Heart left ventricle (tissue), 16 donors: ENCODE results near the gene HMG20B. TPM values are rescaled to one million over a fixed set of nuclear protein-coding genes. Genes with fewer than 3 reads are reported as not detected.
A peak's percentile ranks its signal among the peaks of the same experiment; 100 is the strongest.

ENCODE experiments used
- ATAC-seq, 4 donors: fragments of 200-7000 bp; cut with Tn5 transposase; one replicate each; pipeline ENCODE4 v1.9.1; 2020 to 2022; ENCODE audit warnings: moderate library complexity in 4 of 4, mild to moderate bottlenecking in 3 of 4, moderate number of reproducible peaks in 1 of 4
- DNase-seq, 5 donors: peaks; one replicate each; pipeline ENCODE4 v3.0.0-alpha.2; 2020
- H3K27ac ChIP-seq, 12 donors: fragments of 200-600 bp; sonication (generic) in 4 of 12; one replicate each; pipeline versions ENCODE4 v1.5.0 to v1.8.0; 2016 to 2022; ENCODE audit warnings: mild to moderate bottlenecking in 2 of 12
- H3K27me3 ChIP-seq, 9 donors: fragments of 200-600 bp; sonication (generic) in 2 of 9; one replicate each; pipeline versions ENCODE4 v1.5.1 to v1.8.0; 2016 to 2022; ENCODE audit warnings: mild to moderate bottlenecking in 3 of 9
- H3K36me3 ChIP-seq, 9 donors: fragments of 200-600 bp; sonication (generic) in 2 of 9; one replicate each; pipeline versions ENCODE4 v1.5.0 to v1.8.0; 2018 to 2022; ENCODE audit warnings: mild to moderate bottlenecking in 2 of 9
- H3K4me1 ChIP-seq, 12 donors: fragments of 200-600 bp; sonication (generic) in 4 of 12; one replicate each; pipeline versions ENCODE4 v1.5.0 to v1.8.0; 2016 to 2022; ENCODE audit warnings: mild to moderate bottlenecking in 3 of 12
- H3K4me3 ChIP-seq, 12 donors: fragments of 200-600 bp; sonication (generic) in 4 of 12; one replicate each; pipeline versions ENCODE4 v1.5.0 to v1.8.0; 2017 to 2022; ENCODE audit warnings: mild to moderate bottlenecking in 9 of 12, moderate library complexity in 4 of 12
- H3K9me3 ChIP-seq, 12 donors: fragments of 200-600 bp; sonication (generic) in 4 of 12; one replicate each; pipeline versions ENCODE4 v1.5.0 to v1.8.0; 2016 to 2022; ENCODE audit warnings: mild to moderate bottlenecking in 1 of 12
- POLR2A ChIP-seq, 2 donors: fragments of 450-650 bp; IDR thresholded peaks; one replicate each; pipeline ENCODE4 v1.6.1; 2017; ENCODE audit warnings: antibody characterized with exemption in 2 of 2, mild to moderate bottlenecking in 2 of 2, moderate library complexity in 2 of 2
- WGBS, 4 donors: extraction: QIAGEN DNeasy Blood & Tissue Kit in 2 of 4; methylation state at CpG; one replicate each; pipeline versions ENCODE4 v1.1.5 to v1.1.7; 2013 to 2018; 5-methylcytosine and 5-hydroxymethylcytosine counted together
- intact Hi-C, 10 donors: fragments of 100-400 bp; cut with DNase I; formaldehyde crosslinking; loops; one replicate each; pipeline versions ENCODE4 v1.11.1 to v1.14.2; 2022
- polyA plus RNA-seq, 2 donors: library from polyadenylated mRNA; stranded (reverse); fragments of 200-250 nt; gene quantifications; one replicate each; pipeline ENCODE4 v1.2.3, GENCODE V29; 2013
- total RNA-seq, 9 donors: library from RNA; depleted of rRNA in 2 of 9; stranded (reverse); fragments of >200 nt in 2 of 9; fragmentation: NEBNext Ultra II Directional in 3 of 9; extraction: Animal tissue kit (Norgen Biotek cat#: 25700) in 3 of 9; gene quantifications; one replicate each; pipeline versions ENCODE4 v1.1.0 to v1.2.4, GENCODE V29; 2016 to 2023
- TF ChIP-seq, protein P1 (sequence below), 12 donors: fragments of 200-600 bp; sonication (generic) in 4 of 12; IDR thresholded peaks; one replicate each; pipeline versions ENCODE4 v1.5.0 to v1.8.0; 2018 to 2022; ENCODE audit warnings: antibody characterized with exemption in 12 of 12, mild to moderate bottlenecking in 5 of 12
- donor health status: ischemic (EF 13 %, LVEDD 7.1; RV severe dilation, severe dysfunction).
- donor health status: healthy with polysubstance abuse.
- donor health status: DM: no; HTN: yes; CAD: no.
- donor health status: DM: no; HTN: no; CAD: no.
- donor health status: ischemic (EF 25% LVEDD 6.9; RV normal size, moderate dysfunction).
- donor health status: ischemic (EF 25% LVEDD 5.7; RV mildly dilated, moderate dysfunction).
- donor health status: healthy.
- donor health status: DM: yes; HTN: yes; CAD: no.
- donor health status: ischemic (EF 35%, LVEDD 5.7; RV mildly dilated, moderate dysfunction).
- donor health status: nonischemic (EF 11% LVEDD 7.7; RV severe dilation, severe dysfunction).
- donor health status: DM: yes; HTN: yes; CAD: no.
- donor health status: PGD.
- donor health status: ischemic (EF 29% LVEDD 5.4; RV normal size, mild dysfunction).
- donor health status: nonischemic (EF 23%, LVEDD 6.1; RV moderate dilation, normal function).

The HMG20B gene
- total and polyA plus RNA-seq, 11 donors: 24.8 to 68.6 (median 42.1) TPM

DNA sequence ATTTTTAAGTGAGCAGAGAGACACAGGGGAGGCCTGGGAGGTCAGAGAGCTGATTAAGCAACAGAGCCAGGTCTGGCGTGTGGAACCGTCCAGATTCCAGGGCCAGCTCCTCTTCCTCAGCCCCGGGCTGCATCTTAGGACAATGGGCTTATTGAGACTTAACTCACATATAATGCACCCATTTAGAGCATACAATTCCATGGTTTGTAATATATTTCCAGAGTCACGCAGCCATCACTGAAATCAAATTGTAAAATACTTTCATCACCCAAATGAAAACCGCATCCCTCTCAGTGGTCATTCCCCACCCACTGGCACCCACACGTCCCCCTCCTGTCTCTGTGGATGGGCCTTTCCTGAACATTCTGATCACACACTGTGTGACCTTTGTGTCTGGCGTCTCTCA lies 2.1 kb upstream of the HMG20B start:
- no peak for ATAC-seq
- WGBS, 4 donors: 78 to 82% (median 80%) methylated on average over 7 of the region's 7 CpGs
- no peak for DNase-seq
- Histone ChIP-seq H3K4me1 (peaks cover 0 to 26% (median 13%) of the 10 kb centered on the region in 12 donors), H3K4me3 (no peak overlapping the region), H3K27me3 (no peaks in the 10 kb centered on the region), H3K9me3 (no peaks in the 10 kb centered on the region), H3K27ac (no peak overlapping the region), H3K36me3 (peaks cover 0 to 9% (median 0%) of the 10 kb centered on the region in 9 donors)
- intact Hi-C loops: loop anchor here in 1 of 10 donors (5.0 kb wide), 1 partner anchor 47 kb away; no protein-coding TSS in a partner anchor
- no peak for TF ChIP-seq POLR2A (IDR thresholded peaks at IDR 0.05)

DNA sequence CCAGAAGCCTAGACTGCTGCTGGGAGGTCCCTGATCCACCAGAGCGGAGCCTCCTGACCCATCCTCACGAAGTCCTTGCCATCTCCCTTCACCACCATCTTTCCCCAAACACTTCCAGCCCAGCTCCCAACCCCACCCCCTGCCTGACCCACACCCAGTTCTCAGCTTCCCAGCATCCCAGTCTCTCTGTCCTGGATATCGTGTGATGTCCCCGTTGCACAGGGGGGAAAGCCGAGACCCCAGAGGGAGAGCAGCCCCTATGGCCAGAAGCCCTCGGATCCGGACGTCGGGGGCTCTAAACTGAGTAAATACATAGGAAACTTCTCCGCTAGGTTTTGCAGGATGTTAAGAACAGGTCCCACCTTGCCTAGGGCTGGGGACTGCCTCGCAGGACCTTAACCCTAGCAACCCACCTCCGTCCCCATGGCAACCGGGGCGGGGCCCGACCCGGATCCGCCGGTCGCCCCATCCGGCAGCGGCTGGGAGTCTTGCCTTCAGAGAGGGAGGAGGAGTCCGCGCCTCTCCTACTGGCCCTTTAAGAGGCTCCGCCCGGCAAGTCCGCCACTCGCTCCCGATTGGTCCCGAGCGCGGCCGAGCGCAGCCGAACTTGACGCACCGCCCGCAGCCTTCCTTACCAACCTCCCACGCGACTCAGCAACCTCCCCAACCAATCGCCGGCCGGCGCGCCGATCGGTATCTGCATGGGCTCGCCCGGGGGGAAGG lies 451 bp upstream of the HMG20B start:
- Histone ChIP-seq H3K4me3 (peak overlapping the region in 11 of 12 donors; percentile 29 to 97 (median 84)), H3K27ac (peak overlapping the region in 8 of 12 donors; percentile 14 to 85 (median 50)), H3K4me1 (peaks cover 0 to 37% (median 22%) of the 10 kb centered on the region in 12 donors), H3K36me3 (peaks cover 0 to 9% (median 0%) of the 10 kb centered on the region in 9 donors), H3K9me3 (no peaks in the 10 kb centered on the region), H3K27me3 (no peaks in the 10 kb centered on the region)
- ATAC-seq (peak; percentile 96 to 98 (median 98)), DNase-seq (peak; percentile 100)
- intact Hi-C loops: loop anchor here in 2 of 10 donors (2.0 to 5.0 kb wide), 3 partner anchors 15 to 55 kb away; partner anchors contain the start of genes MFSD12 (in 2 of the 2) and CACTIN (in 1 of the 2)
- TF ChIP-seq, protein P1, sequence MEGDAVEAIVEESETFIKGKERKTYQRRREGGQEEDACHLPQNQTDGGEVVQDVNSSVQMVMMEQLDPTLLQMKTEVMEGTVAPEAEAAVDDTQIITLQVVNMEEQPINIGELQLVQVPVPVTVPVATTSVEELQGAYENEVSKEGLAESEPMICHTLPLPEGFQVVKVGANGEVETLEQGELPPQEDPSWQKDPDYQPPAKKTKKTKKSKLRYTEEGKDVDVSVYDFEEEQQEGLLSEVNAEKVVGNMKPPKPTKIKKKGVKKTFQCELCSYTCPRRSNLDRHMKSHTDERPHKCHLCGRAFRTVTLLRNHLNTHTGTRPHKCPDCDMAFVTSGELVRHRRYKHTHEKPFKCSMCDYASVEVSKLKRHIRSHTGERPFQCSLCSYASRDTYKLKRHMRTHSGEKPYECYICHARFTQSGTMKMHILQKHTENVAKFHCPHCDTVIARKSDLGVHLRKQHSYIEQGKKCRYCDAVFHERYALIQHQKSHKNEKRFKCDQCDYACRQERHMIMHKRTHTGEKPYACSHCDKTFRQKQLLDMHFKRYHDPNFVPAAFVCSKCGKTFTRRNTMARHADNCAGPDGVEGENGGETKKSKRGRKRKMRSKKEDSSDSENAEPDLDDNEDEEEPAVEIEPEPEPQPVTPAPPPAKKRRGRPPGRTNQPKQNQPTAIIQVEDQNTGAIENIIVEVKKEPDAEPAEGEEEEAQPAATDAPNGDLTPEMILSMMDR (IDR thresholded peaks at IDR 0.05): no peak
- peak in 1 of 2 donors; percentile 11 for TF ChIP-seq POLR2A (IDR thresholded peaks at IDR 0.05)
- 2 to 3% (median 2%) methylated on average over 35 to 48 of the region's 48 CpGs for WGBS, 4 donors

DNA sequence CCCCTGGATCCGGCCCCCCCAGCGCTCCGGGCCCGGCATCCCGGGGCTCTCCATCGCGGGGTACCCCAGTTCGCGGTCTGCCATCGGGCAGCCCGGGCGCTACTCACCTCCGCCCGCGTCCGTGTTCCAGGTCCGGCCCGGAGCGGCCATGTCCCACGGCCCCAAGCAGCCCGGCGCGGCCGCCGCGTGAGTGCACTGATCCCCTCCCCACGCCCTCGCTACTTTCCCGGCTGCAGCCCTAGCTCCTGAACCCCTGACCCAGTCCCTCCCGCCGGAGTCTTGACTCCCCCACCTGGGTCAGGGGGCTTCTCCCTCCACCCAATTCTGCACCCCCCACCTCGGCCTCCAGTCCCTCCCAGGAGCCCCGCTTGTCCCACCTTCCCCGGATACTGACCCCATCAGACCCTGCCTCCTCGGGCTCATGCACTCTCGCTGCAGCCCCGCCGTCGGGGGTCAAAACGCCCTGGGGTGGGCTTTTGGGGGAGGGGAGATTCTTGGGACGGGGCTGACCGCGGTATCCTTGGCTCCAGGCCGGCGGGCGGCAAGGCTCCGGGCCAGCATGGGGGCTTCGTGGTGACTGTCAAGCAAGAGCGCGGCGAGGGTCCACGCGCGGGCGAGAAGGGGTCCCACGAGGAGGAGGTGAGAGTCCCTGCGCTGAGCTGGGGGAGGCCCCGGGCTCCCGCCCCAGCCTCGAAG lies 566 bp downstream of the HMG20B start:
- H3K4me1 ChIP-seq: peaks cover 0 to 37% (median 22%) of the 10 kb centered on the region in 12 donors
- 1 to 2% (median 1%) methylated on average over 17 to 60 of the region's 60 CpGs for WGBS, 4 donors
- peak overlapping the region; percentile 62 to 98 (median 94) for H3K4me3 ChIP-seq
- H3K27ac ChIP-seq: peak overlapping the region in 11 of 12 donors; percentile 36 to 86 (median 79)
- DNase-seq (peak in 2 of 5 donors; percentile 55 to 77), ATAC-seq (peak in 1 of 4 donors; percentile 8)
- H3K9me3 ChIP-seq: no peaks in the 10 kb centered on the region
- peaks cover 0 to 9% (median 0%) of the 10 kb centered on the region in 9 donors for H3K36me3 ChIP-seq
- TF ChIP-seq, protein P1 (IDR thresholded peaks at IDR 0.05): no peak
- no peak for TF ChIP-seq POLR2A (IDR thresholded peaks at IDR 0.05)
- H3K27me3 ChIP-seq: no peaks in the 10 kb centered on the region
- intact Hi-C loops: loop anchor here in 2 of 10 donors (2.0 to 5.0 kb wide), 3 partner anchors 17 to 53 kb away; partner anchors contain the start of genes MFSD12 (in 2 of the 2) and CACTIN (in 1 of the 2)

DNA sequence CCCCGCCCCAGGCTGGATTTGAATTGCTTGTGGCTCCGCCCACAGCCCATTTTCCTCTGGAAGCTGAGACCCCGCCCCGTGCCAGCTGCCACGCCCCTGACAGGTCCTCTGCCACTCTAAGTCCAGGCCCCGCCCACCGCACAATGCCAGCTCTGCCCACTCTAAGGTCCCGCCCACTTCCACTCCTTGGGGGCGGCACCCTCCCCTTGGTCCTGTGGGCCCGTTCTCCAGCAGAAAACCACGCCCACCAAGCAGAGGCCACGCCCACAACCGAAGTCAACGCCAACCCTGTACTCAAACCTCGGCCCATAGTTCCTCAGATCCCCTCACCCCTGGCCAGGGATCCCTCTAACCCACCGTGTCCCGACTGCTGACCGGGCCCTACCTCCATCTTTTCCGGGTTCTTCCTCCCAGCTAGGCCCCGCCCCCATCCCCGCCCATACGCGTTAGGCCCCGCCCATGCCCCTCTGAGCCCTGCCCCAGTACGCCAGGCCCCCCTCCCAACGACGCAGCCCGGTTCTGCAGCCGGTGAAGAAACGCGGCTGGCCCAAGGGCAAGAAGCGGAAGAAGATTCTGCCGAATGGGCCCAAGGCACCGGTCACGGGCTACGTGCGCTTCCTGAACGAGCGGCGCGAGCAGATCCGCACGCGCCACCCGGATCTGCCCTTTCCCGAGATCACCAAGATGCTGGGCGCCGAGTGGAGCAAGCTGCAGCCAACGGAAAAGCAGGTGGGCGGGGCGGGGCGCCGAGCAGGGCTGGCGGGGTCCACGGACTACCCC lies 1.3 kb downstream of the HMG20B start:
- H3K4me3 ChIP-seq: peak overlapping the region; percentile 62 to 98 (median 94)
- no peaks in the 10 kb centered on the region for H3K27me3 ChIP-seq
- peak overlapping the region in 1 of 12 donors; percentile 82 for H3K27ac ChIP-seq
- peaks cover 0 to 37% (median 22%) of the 10 kb centered on the region in 12 donors for H3K4me1 ChIP-seq
- H3K36me3 ChIP-seq: peaks cover 0 to 9% (median 0%) of the 10 kb centered on the region in 9 donors
- DNase-seq (peak; percentile 76 to 93 (median 87)), ATAC-seq (peak in 3 of 4 donors; percentile 19 to 36 (median 23))
- WGBS, 4 donors: 62 to 68% (median 63%) methylated on average over 53 to 55 of the region's 55 CpGs
- intact Hi-C loops: loop anchor here in 2 of 10 donors (2.0 to 5.0 kb wide), 3 partner anchors 17 to 53 kb away; partner anchors contain the start of genes MFSD12 (in 2 of the 2) and CACTIN (in 1 of the 2)
- TF ChIP-seq, protein P1 (IDR thresholded peaks at IDR 0.05): no peak
- no peak for TF ChIP-seq POLR2A (IDR thresholded peaks at IDR 0.05)
- no peaks in the 10 kb centered on the region for H3K9me3 ChIP-seq
